SHP77 (cell line): ENCODE results near the gene CDH1.

ENCODE experiments used
- DNase-seq, 2 experiments: peaks; one replicate each; lab custom pipeline; 2025; lab: John Stamatoyannopoulos, UW

The CDH1 gene

GRCh38 chr16:68732042-68732680 lies 4.9 kb upstream of the CDH1 start:
- no peak for DNase-seq

- DNase-seq: no peak
Measured at GRCh38 chr16:68732741-68733399, 4.2 kb upstream of the CDH1 start.

GRCh38 chr16:68733570-68733969 lies 3.5 kb upstream of the CDH1 start:
- no peak for DNase-seq

- no peak for DNase-seq
Measured at GRCh38 chr16:68734782-68735181, 2.3 kb upstream of the CDH1 start.

- no peak for DNase-seq
Measured at GRCh38 chr16:68736561-68736960, 531 bp upstream of the CDH1 start.

GRCh38 chr16:68737730-68738629 lies 888 bp downstream of the CDH1 start:
- no peak for DNase-seq

- no peak for DNase-seq
Measured at GRCh38 chr16:68739964-68740627, 3.0 kb downstream of the CDH1 start.

- no peak for DNase-seq
Measured at GRCh38 chr16:68740628-68741346, 3.7 kb downstream of the CDH1 start.

GRCh38 chr16:68743664-68744063 lies 6.6 kb downstream of the CDH1 start:
- DNase-seq: no peak

GRCh38 chr16:68744744-68745280 lies 7.7 kb downstream of the CDH1 start:
- DNase-seq: peak; percentile 15 to 22

GRCh38 chr16:68746951-68747350 lies 9.9 kb downstream of the CDH1 start:
- no peak for DNase-seq

- DNase-seq: no peak
Measured at GRCh38 chr16:68749432-68749831, 12.3 kb downstream of the CDH1 start.

GRCh38 chr16:68750193-68750695 lies 13.2 kb downstream of the CDH1 start:
- no peak for DNase-seq

- DNase-seq: no peak
Measured at GRCh38 chr16:68751160-68751559, 14.1 kb downstream of the CDH1 start.

- DNase-seq: no peak
Measured at GRCh38 chr16:68752602-68753001, 15.5 kb downstream of the CDH1 start.

- DNase-seq: no peak
Measured at GRCh38 chr16:68754084-68754792, 17.1 kb downstream of the CDH1 start.

GRCh38 chr16:68756239-68756915 lies 19.3 kb downstream of the CDH1 start:
- no peak for DNase-seq

GRCh38 chr16:68757625-68757935 lies 20.5 kb downstream of the CDH1 start:
- DNase-seq: no peak

GRCh38 chr16:68759062-68759461 lies 22.0 kb downstream of the CDH1 start:
- no peak for DNase-seq

- peak in 1 of 2 experiments; percentile 23 for DNase-seq
Measured at GRCh38 chr16:68760671-68761275, 23.7 kb downstream of the CDH1 start.
